GM13976 (cell line): ENCODE data around the gene SOX5.
"Not testable (repeated sequence)": the region's sequence is repeated elsewhere in the genome, so short reads cannot be mapped to it uniquely, and the experiment has no call there.

Experiments used
- DNase-seq: peaks from one replicate; pipeline ENCODE4 v3.0.0; 2012; ENCODE audit warnings: low spot score
- in situ Hi-C: fragments of 300-500 bp; cut with MboI; formaldehyde crosslinking; loops from one replicate; pipeline ENCODE4 v1.12.0; 2022; ENCODE audit warnings: low sequenced_read_pairs, mixed read lengths, inconsistent platforms; ENCODE audit not compliant: unreplicated experiment
- TF ChIP-seq, protein P1 (sequence below): IDR thresholded peaks from 2 replicates; pipeline ENCODE4 v1.5.1; 2012; ENCODE audit warnings: borderline replicate concordance, mild to moderate bottlenecking; ENCODE audit not compliant: insufficient read depth; ENCODE audit errors: extremely low read depth, missing control alignments, control extremely low read depth

The SOX5 gene

GRCh38 chr12:23831739-23832138 is 117.7 kb downstream of the SOX5 start:
- TF ChIP-seq, protein P1, sequence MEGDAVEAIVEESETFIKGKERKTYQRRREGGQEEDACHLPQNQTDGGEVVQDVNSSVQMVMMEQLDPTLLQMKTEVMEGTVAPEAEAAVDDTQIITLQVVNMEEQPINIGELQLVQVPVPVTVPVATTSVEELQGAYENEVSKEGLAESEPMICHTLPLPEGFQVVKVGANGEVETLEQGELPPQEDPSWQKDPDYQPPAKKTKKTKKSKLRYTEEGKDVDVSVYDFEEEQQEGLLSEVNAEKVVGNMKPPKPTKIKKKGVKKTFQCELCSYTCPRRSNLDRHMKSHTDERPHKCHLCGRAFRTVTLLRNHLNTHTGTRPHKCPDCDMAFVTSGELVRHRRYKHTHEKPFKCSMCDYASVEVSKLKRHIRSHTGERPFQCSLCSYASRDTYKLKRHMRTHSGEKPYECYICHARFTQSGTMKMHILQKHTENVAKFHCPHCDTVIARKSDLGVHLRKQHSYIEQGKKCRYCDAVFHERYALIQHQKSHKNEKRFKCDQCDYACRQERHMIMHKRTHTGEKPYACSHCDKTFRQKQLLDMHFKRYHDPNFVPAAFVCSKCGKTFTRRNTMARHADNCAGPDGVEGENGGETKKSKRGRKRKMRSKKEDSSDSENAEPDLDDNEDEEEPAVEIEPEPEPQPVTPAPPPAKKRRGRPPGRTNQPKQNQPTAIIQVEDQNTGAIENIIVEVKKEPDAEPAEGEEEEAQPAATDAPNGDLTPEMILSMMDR, result no peak
- no peak for DNase-seq
- in situ Hi-C loops, result no loop called here

DNA sequence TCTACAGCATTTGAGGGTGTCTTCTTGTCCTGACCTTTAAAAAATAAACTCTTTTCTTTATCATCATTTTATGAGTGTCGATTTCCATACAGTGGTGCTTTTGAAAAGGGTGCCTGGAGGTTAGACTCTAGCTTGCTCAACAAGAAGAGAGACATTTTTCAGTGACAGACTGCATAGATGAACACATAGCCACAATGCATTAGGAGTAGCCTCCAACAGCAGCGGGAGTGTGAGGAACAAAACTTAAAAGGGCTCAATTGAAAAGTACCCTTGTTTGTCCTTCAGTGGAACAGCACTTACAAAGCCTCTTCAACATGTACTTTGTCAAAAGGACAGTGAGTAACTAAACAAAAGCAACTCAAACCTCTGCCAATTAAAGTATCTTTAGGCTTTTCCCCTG is 119.3 kb downstream of the SOX5 start:
- TF ChIP-seq, protein P1, result no peak
- in situ Hi-C loops, result no loop called here
- no peak for DNase-seq

DNA sequence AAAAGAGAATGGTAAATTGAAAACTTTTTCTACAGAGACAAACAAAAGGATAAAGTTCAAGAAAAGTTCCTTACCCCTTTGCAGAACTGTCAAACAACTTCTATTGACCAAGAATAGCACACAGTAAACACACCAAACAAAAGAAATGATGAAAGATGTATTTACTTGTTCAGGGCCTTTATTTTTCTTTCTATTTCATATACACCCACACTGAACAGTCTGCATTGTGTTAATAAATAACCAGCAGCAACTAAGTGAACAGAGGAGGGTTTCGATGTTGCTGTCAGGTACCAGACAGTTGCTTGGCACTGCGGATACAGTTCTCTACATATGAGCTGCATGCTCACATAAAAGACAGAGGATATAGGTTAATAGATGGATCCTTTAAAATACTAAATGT is 122.1 kb downstream of the SOX5 start:
- in situ Hi-C loops, result no loop called here
- TF ChIP-seq, protein P1, result no peak
- DNase-seq, result no peak

- in situ Hi-C loops, result not testable (repeated sequence)
Observed at GRCh38 chr12:23825124-23825523, 124.3 kb downstream of the SOX5 start.

GRCh38 chr12:23824358-23824757 is 125.1 kb downstream of the SOX5 start:
- in situ Hi-C loops, result no loop called here
- TF ChIP-seq, protein P1, result no peak
- no peak for DNase-seq

More at GRCh38 chr12:23825124-23825523, 124.3 kb downstream of the SOX5 start:
- not testable (repeated sequence) for DNase-seq

DNA sequence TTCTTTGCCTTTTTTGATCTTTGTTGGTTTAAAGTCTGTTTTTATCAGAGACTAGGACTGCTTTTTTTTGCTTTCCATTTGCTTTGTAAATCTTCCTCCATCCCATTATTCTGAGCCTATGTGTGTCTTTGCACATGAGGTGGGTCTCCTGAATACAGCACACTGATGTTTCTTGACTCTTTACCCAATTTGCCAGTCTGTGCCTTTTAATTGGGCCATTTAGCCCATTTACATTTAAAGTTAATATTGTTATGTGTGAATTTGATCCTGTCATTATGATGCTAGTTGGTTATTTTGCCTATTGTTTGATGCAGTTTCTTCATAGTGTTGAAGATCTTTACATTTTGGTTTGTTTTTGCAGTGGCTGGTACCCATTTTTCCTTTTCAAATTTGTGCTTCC is 126.6 kb downstream of the SOX5 start:
- DNase-seq, in situ Hi-C loops: not testable (repeated sequence)

- in situ Hi-C loops, result no loop called here
- no peak for DNase-seq
- TF ChIP-seq, protein P1, result no peak
Observed at GRCh38 chr12:23817345-23817744, 132.1 kb downstream of the SOX5 start.

- in situ Hi-C loops, result no loop called here
- TF ChIP-seq, protein P1, result no peak
- DNase-seq, result no peak
Observed at GRCh38 chr12:23816394-23816851, 133.0 kb downstream of the SOX5 start.
